Neuronal stem cell (in vitro differentiated cells): ENCODE measurements around the gene MRTFB.
"Not testable (repeated sequence)": the region's sequence is repeated elsewhere in the genome, so short reads cannot be mapped to it uniquely, and the experiment has no call there.

ENCODE experiments used
- DNase-seq: peaks from one replicate; pipeline ENCODE4 v3.0.0-alpha.2; 2013; ENCODE audit warnings: low spot score
- H2AFZ ChIP-seq: one replicate; pipeline ENCODE4 v1.6.1; 2013; ENCODE audit warnings: mild to moderate bottlenecking, low read length, inconsistent platforms
- H2AK5ac ChIP-seq: 2 replicates; pipeline ENCODE4 v1.6.1; 2013; ENCODE audit warnings: low read depth, mild to moderate bottlenecking, inconsistent platforms, low read length, moderate library complexity, mixed read lengths
- H2BK120ac ChIP-seq: 2 replicates; pipeline ENCODE4 v1.6.1; 2013; ENCODE audit warnings: low read depth, mild to moderate bottlenecking, inconsistent platforms, low read length, moderate library complexity, mixed read lengths
- H2BK12ac ChIP-seq: one replicate; pipeline ENCODE4 v1.6.1; 2013; ENCODE audit warnings: low read length, inconsistent platforms
- H2BK15ac ChIP-seq: 2 replicates; pipeline ENCODE4 v1.6.1; 2013; ENCODE audit warnings: mild to moderate bottlenecking, low read length, inconsistent platforms, mixed read lengths
- H2BK5ac ChIP-seq: one replicate; pipeline ENCODE4 v1.6.1; 2013; ENCODE audit warnings: inconsistent platforms, mild to moderate bottlenecking, low read length, moderate library complexity
- H3K14ac ChIP-seq: one replicate; pipeline ENCODE4 v1.6.1; 2013; ENCODE audit warnings: low read length, inconsistent platforms
- H3K18ac ChIP-seq: 2 replicates; pipeline ENCODE4 v1.6.1; 2013; ENCODE audit warnings: low read length, inconsistent platforms
- H3K23ac ChIP-seq: 2 replicates; pipeline ENCODE4 v1.6.1; 2013; ENCODE audit warnings: low read depth, mild to moderate bottlenecking, mixed read lengths, low read length, inconsistent platforms; ENCODE audit not compliant: poor library complexity
- H3K27ac ChIP-seq: replicated peaks from 3 replicates; pipeline ENCODE4 v1.5.1; 2013; ENCODE audit warnings: low read length, inconsistent platforms
- H3K27me3 ChIP-seq, 3 experiments: 2 replicates each; pipeline ENCODE4 v1.6.1; 2013; ENCODE audit warnings: low read length in 3 of 3, mild to moderate bottlenecking in 2 of 3, inconsistent platforms in 1 of 3, low read depth in 1 of 3, mixed read lengths in 1 of 3, moderate library complexity in 1 of 3; ENCODE audit not compliant: control insufficient read depth in 3 of 3, insufficient read depth in 3 of 3
- H3K36me3 ChIP-seq, 2 donors: replicated peaks in 1 of 2; 2 replicates each; pipeline ENCODE4 v1.6.1; 2013; ENCODE audit warnings: low read length in 2 of 2; ENCODE audit not compliant: control insufficient read depth in 2 of 2, insufficient read depth in 2 of 2
- H3K4ac ChIP-seq: 2 replicates; pipeline ENCODE4 v1.6.1; 2013; ENCODE audit warnings: inconsistent platforms, mild to moderate bottlenecking, low read length, moderate library complexity
- H3K4me1 ChIP-seq, 2 donors: 1 replicate in 1 of 2; 2 replicates in 1 of 2; pipeline ENCODE4 v1.6.1; 2013; ENCODE audit warnings: low read length in 2 of 2, low read depth in 1 of 2; ENCODE audit not compliant: control insufficient read depth in 2 of 2, insufficient read depth in 1 of 2
- H3K4me2 ChIP-seq: one replicate; pipeline ENCODE4 v1.6.1; 2013; ENCODE audit warnings: mild to moderate bottlenecking, low read length, inconsistent platforms; ENCODE audit not compliant: insufficient read depth, poor library complexity, severe bottlenecking
- H3K4me3 ChIP-seq, 2 donors: 2 replicates each; pipeline ENCODE4 v1.5.1; 2013; ENCODE audit warnings: low read length in 2 of 2, mild to moderate bottlenecking in 2 of 2, inconsistent platforms in 1 of 2, moderate library complexity in 1 of 2
- H3K79me1 ChIP-seq: one replicate; pipeline ENCODE4 v1.6.1; 2013; ENCODE audit warnings: low read depth, mild to moderate bottlenecking, inconsistent platforms, low read length, moderate library complexity
- H3K9ac ChIP-seq: one replicate; pipeline ENCODE4 v1.6.1; 2013; ENCODE audit warnings: mild to moderate bottlenecking, low read depth, low read length, inconsistent platforms; ENCODE audit not compliant: poor library complexity
- H3K9me3 ChIP-seq, 2 donors: replicated peaks in 1 of 2; 2 replicates each; pipeline versions ENCODE3 to v1.6.1; 2013; ENCODE audit warnings: low read length in 2 of 2, mild to moderate bottlenecking in 2 of 2, inconsistent platforms in 1 of 2, low read depth in 1 of 2, mixed read lengths in 1 of 2, moderate library complexity in 1 of 2; ENCODE audit not compliant: control insufficient read depth in 2 of 2, insufficient read depth in 1 of 2
- H4K8ac ChIP-seq: one replicate; pipeline ENCODE4 v1.6.1; 2013; ENCODE audit warnings: low read depth, mild to moderate bottlenecking, inconsistent platforms, low read length, moderate library complexity
- H4K91ac ChIP-seq: one replicate; pipeline ENCODE4 v1.6.1; 2013; ENCODE audit warnings: low read length, low read depth, mild to moderate bottlenecking, inconsistent platforms; ENCODE audit not compliant: poor library complexity
- WGBS, 2 donors: extraction: QIAGEN DNeasy Blood & Tissue Kit; methylation state at CpG; one replicate each; pipeline ENCODE4 v1.1.7; 2013; ENCODE audit warnings: missing lambda C conversion rate in 2 of 2, mixed read lengths in 1 of 2; ENCODE audit not compliant: insufficient read length in 2 of 2, insufficient replicate concordance in 1 of 2; ENCODE audit errors: extremely low coverage in 2 of 2; 5-methylcytosine and 5-hydroxymethylcytosine counted together

The MRTFB gene

DNA sequence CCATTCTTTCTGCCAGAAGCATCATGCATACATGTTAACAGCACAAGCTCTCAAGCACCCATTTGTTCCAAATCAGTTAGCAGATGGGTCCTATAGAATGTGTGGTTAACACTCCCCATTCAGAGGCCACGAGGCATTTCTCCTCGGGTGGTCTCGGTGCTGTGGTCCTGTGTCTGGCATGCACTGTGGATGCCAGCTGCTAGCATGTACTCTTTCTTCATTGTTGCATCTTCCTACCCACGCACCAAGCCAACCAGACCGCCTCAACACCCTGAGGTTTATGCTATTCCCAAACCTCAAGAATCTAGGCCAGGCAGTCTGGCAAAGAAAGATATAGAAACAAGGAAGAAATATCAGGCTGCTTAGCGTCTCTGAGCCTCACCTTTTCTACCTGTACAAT is 27.8 kb upstream of the MRTFB start:
- Histone ChIP-seq H3K18ac (peak overlapping the region; percentile 5), H3K9me3 (peaks cover 0 to 2% of the 10 kb centered on the region in 2 donors), H2AFZ (no peak overlapping the region), H3K27me3 (peaks cover 0 to 5% (median 0%) of the 10 kb centered on the region in 3 experiments), H3K14ac (no peak overlapping the region), H3K4me3 (no peak overlapping the region), H4K8ac (no peak overlapping the region), H2AK5ac (no peak overlapping the region), H3K27ac (no peak overlapping the region), H3K9ac (no peak overlapping the region), H3K4ac (no peak overlapping the region), H3K23ac (no peak overlapping the region), H3K36me3 (no peaks in the 10 kb centered on the region), H4K91ac (no peak overlapping the region), H2BK120ac (no peak overlapping the region), H3K4me1 (peaks cover 0 to 3% of the 10 kb centered on the region in 2 donors), H3K4me2 (no peak overlapping the region), H2BK5ac (no peak overlapping the region), H2BK12ac (no peak overlapping the region), H2BK15ac (no peak overlapping the region), H3K79me1 (no peaks in the 10 kb centered on the region)
- WGBS, 2 donors = no CpG with 5 or more reads among the region's 6 CpGs
- no peak for DNase-seq

DNA sequence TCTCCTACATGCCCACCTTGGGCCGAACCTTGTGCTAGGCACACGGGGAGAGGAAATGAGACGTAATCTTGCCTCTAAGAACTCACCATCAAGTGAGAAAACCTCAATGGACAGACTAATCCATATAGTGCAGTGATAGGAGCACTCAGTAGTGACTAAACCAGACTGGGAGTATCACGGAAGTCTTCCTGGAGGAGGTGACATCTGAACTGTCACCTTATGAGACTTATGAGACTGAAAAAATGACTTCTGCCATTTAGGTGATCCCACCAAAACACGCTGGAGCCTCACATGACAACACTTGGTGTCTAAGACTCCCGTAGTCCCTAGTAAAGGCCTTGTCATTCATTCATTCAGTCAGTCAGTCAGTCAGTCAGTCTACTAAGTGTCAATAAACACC is 27.3 kb upstream of the MRTFB start:
- H2BK15ac ChIP-seq = no peak overlapping the region
- no peaks in the 10 kb centered on the region for H3K79me1 ChIP-seq
- no CpG with 5 or more reads among the region's 6 CpGs for WGBS, 2 donors
- H3K4me1 ChIP-seq = peaks cover 0 to 3% of the 10 kb centered on the region in 2 donors
- H2AK5ac ChIP-seq = no peak overlapping the region
- no peak overlapping the region for H2BK12ac ChIP-seq
- H3K9ac ChIP-seq = no peak overlapping the region
- H2BK120ac ChIP-seq = no peak overlapping the region
- no peak overlapping the region for H2AFZ ChIP-seq
- no peak overlapping the region for H3K4me2 ChIP-seq
- H3K36me3 ChIP-seq = no peaks in the 10 kb centered on the region
- H2BK5ac ChIP-seq = no peak overlapping the region
- H4K91ac ChIP-seq = no peak overlapping the region
- no peak overlapping the region for H4K8ac ChIP-seq
- peaks cover 0 to 5% (median 0%) of the 10 kb centered on the region in 3 experiments for H3K27me3 ChIP-seq
- no peak overlapping the region for H3K4me3 ChIP-seq
- DNase-seq = no peak
- H3K4ac ChIP-seq = no peak overlapping the region
- peaks cover 0 to 2% of the 10 kb centered on the region in 2 donors for H3K9me3 ChIP-seq
- H3K18ac ChIP-seq = no peak overlapping the region
- no peak overlapping the region for H3K27ac ChIP-seq
- no peak overlapping the region for H3K14ac ChIP-seq
- H3K23ac ChIP-seq = no peak overlapping the region

DNA sequence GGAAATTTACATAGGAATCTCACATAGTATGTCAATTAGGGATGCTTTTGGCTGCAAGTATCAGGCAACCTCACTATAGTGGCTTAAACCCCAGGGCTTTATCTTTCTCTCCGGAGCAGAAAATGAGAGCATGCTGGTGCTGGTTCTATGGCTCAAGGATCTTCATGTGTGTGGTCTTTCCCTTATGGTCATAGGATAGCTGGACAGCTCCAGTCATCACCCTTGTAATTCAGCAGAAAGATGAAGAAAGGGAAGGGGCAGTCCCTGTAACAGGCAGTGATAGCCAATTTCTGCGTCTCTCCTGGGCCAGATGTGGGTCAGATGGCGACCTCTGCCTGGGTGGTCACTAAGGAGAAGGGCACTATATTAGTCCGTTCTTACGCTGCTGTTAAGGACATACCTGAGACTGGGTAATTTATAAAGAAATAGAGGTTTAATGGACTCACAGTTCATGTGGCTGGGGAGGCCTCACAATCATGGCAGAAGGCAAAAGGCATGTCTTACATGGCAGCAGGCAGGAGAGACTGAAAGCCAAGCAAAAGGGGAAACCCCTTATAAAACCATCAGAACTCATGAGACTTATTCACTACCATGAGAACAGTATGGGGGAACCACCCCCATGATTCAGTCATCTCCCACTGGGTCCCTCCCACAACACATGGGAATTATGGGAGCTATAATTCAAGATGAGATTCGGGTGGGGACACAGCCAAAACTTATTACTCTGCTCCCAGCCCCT is 23.8 kb upstream of the MRTFB start:
- H2BK12ac ChIP-seq, H3K27ac ChIP-seq, H2BK5ac ChIP-seq, H2AK5ac ChIP-seq, H3K27me3 ChIP-seq, H3K9me3 ChIP-seq, H3K9ac ChIP-seq, H4K8ac ChIP-seq, H3K4me2 ChIP-seq, H4K91ac ChIP-seq, H3K23ac ChIP-seq, H3K18ac ChIP-seq, H3K36me3 ChIP-seq, H3K14ac ChIP-seq, H2BK15ac ChIP-seq, H3K4me1 ChIP-seq, H2BK120ac ChIP-seq, H3K4ac ChIP-seq, H3K79me1 ChIP-seq, DNase-seq, H2AFZ ChIP-seq, H3K4me3 ChIP-seq: not testable (repeated sequence)
- WGBS, 2 donors = no CpG with 5 or more reads among the region's 6 CpGs

DNA sequence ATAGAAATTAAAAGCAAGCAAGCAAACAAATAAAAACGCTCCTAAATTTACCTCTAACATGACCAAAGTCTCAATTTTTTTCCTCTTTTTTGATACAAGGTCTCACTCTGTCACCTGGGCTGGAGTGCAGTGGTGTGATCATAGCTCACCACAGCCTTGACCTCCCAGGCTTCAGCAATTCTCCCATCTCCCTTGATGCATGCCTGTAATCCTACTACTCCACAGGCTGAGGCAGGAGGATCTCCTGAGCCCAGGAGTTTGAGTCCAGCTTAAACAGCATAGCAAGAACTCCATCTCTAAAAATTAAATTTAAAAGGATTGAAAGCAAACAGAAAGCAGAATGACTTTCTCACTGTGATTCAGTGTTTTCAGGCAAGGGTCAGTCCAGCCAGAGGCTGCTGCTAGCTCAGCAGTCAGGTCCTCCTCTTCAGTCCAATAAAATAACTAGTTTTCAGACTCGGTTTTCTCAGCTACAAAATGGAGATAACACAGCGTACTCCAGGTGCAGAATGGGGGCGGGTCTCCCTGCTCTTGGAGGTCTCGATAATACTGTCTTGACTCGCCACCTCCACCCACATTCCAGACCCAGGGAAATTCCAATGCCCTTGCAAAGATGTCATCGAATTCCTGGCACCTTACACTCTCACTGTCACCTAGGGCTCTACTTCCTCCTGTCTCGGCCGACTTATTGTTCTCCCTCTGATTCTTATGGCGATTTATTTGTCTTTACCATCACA is 20.7 kb upstream of the MRTFB start:
- Histone ChIP-seq H3K36me3 (no peaks in the 10 kb centered on the region), H3K18ac (no peak overlapping the region), H3K23ac (no peak overlapping the region), H3K4me1 (peaks cover 0 to 6% of the 10 kb centered on the region in 2 donors), H3K9ac (no peak overlapping the region), H2BK5ac (no peak overlapping the region), H3K4me2 (no peak overlapping the region), H3K4me3 (no peak overlapping the region), H3K14ac (no peak overlapping the region), H2AK5ac (no peak overlapping the region), H2BK15ac (no peak overlapping the region), H3K27me3 (peaks cover 0 to 2% (median 0%) of the 10 kb centered on the region in 3 experiments), H3K4ac (no peak overlapping the region), H4K91ac (no peak overlapping the region), H4K8ac (no peak overlapping the region), H2BK120ac (no peak overlapping the region), H2AFZ (peak overlapping the region; percentile 14), H2BK12ac (no peak overlapping the region), H3K79me1 (no peaks in the 10 kb centered on the region), H3K9me3 (no peaks in the 10 kb centered on the region), H3K27ac (no peak overlapping the region)
- no CpG with 5 or more reads among the region's 10 CpGs for WGBS, 2 donors
- DNase-seq = peak; percentile 15
